Measurements from ENCODE around the gene TUBE1. TPM values are rescaled to one million over a fixed set of nuclear protein-coding genes. Genes with fewer than 3 reads are reported as not detected.

Gene TUBE1
- total and polyA plus RNA-seq, 2 experiments from 2014 or later: 41.5 to 42.7 TPM

GRCh38 chr6:112122756-112123155 is 35.5 kb upstream of the TUBE1 start:
- Histone ChIP-seq H4K20me1 (ENCODE audit: insufficient read depth) (no peaks in the 10 kb centered on the region), H3K9ac (no peak overlapping the region), H3K36me3 (ENCODE audit: low read depth) (peaks cover 99% of the 10 kb centered on the region), H3K9me2 (ENCODE audit: insufficient read depth) (no peaks in the 10 kb centered on the region), H3K79me2 (ENCODE audit: insufficient read depth) (no peaks in the 10 kb centered on the region), H2AFZ (no peak overlapping the region), H3K4me1 (ENCODE audit: insufficient read depth) (peaks cover 6% of the 10 kb centered on the region), H3K4me3 (no peak overlapping the region), H3F3A (ENCODE audit: insufficient read depth) (peaks cover 83% of the 10 kb centered on the region), H3K27ac (no peak overlapping the region), H3K27me3 (replicated peaks; ENCODE audit: insufficient read depth) (no peaks in the 10 kb centered on the region), H3K4me2 (ENCODE audit: unreplicated experiment) (no peak overlapping the region), H3K9me3 (ENCODE audit: low read depth) (no peaks in the 10 kb centered on the region)
- 96 to 97% methylated on average over 2 of the region's 2 CpGs for WGBS, 2 experiments (ENCODE audit: low coverage in 1 of 2, low lambda C conversion rate in 2 of 2, missing lambda C conversion rate in 2 of 2)
- no peak for DNase-seq
- in situ Hi-C loops (cut with MboI): no loop called here
- TF ChIP-seq EZH2 (IDR thresholded peaks at IDR 0.05; ENCODE audit: insufficient read depth, poor library complexity, severe bottlenecking) (no peak), EZH2phosphoT487 (IDR thresholded peaks at IDR 0.05; ENCODE audit: insufficient read depth, low read depth) (no peak)

DNA sequence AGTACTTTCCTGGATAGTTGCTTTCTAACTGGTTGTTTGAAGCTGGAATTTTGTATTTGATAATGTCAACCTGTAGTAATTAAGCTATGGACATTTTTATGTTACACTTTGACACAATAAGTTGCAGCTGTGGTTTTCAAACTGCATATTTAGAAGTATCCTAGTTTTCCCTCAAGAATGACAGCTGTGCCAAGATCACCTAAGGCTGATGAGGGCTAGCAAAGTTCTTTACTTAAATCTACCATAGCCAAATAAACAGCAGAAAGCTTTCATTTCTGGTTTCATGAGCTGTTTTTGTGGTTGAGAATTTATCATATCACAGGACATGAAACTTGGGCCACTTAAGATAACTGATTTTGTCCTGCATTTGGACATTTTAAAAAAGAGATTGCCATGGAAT is 30.8 kb upstream of the TUBE1 start:
- Histone ChIP-seq H3K9ac (no peak overlapping the region), H3K36me3 (ENCODE audit: low read depth) (peaks cover 100% of the 10 kb centered on the region), H3K4me3 (no peak overlapping the region), H3K4me2 (ENCODE audit: unreplicated experiment) (no peak overlapping the region), H3K27me3 (replicated peaks; ENCODE audit: insufficient read depth) (no peaks in the 10 kb centered on the region), H3K9me3 (ENCODE audit: low read depth) (no peaks in the 10 kb centered on the region), H3K9me2 (ENCODE audit: insufficient read depth) (no peaks in the 10 kb centered on the region), H4K20me1 (ENCODE audit: insufficient read depth) (no peaks in the 10 kb centered on the region), H2AFZ (no peak overlapping the region), H3K27ac (peak overlapping the region; percentile 64), H3F3A (ENCODE audit: insufficient read depth) (peaks cover 95% of the 10 kb centered on the region), H3K4me1 (ENCODE audit: insufficient read depth) (peaks cover 14% of the 10 kb centered on the region), H3K79me2 (ENCODE audit: insufficient read depth) (no peaks in the 10 kb centered on the region)
- no peak for DNase-seq
- TF ChIP-seq EZH2phosphoT487 (IDR thresholded peaks at IDR 0.05; ENCODE audit: insufficient read depth, low read depth): no peak
- no peak for TF ChIP-seq EZH2 (IDR thresholded peaks at IDR 0.05; ENCODE audit: insufficient read depth, poor library complexity, severe bottlenecking)
- in situ Hi-C loops (cut with MboI): no loop called here

DNA sequence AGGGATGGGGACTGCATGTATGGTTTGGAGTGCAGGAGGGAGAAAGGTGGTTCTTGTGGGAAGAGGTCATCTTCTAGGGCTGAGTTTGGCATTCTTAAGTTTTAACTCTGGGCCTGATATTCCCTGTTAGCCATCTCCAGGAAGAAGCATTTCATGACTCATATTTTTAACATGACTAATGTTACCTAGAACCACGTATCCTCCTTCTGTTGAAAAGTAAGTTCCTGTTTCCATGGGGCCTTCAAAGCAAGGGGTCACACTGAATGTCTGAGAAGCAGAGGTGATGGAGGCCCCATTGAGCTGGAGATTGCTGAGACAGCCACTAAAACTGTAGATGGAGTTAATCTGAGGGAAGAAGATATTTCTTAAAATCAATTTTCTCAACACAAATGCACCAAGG is 30.3 kb upstream of the TUBE1 start:
- no peaks in the 10 kb centered on the region for H3K27me3 ChIP-seq (replicated peaks; ENCODE audit: insufficient read depth)
- H3K9me2 ChIP-seq (ENCODE audit: insufficient read depth): no peaks in the 10 kb centered on the region
- H3K9me3 ChIP-seq (ENCODE audit: low read depth): no peaks in the 10 kb centered on the region
- no peak overlapping the region for H3K4me2 ChIP-seq (ENCODE audit: unreplicated experiment)
- DNase-seq: peak; percentile 71
- 0% methylated on average over 1 of the region's 1 CpG for WGBS, 2 experiments (ENCODE audit: low coverage in 1 of 2, low lambda C conversion rate in 2 of 2, missing lambda C conversion rate in 2 of 2)
- H3K9ac ChIP-seq: no peak overlapping the region
- no peak overlapping the region for H3K4me3 ChIP-seq
- H2AFZ ChIP-seq: no peak overlapping the region
- no peaks in the 10 kb centered on the region for H3K79me2 ChIP-seq (ENCODE audit: insufficient read depth)
- H3K36me3 ChIP-seq (ENCODE audit: low read depth): peaks cover 100% of the 10 kb centered on the region
- no peaks in the 10 kb centered on the region for H4K20me1 ChIP-seq (ENCODE audit: insufficient read depth)
- peak overlapping the region; percentile 64 for H3K27ac ChIP-seq
- peaks cover 95% of the 10 kb centered on the region for H3F3A ChIP-seq (ENCODE audit: insufficient read depth)
- in situ Hi-C loops (cut with MboI): no loop called here
- peaks cover 14% of the 10 kb centered on the region for H3K4me1 ChIP-seq (ENCODE audit: insufficient read depth)
- TF ChIP-seq EZH2phosphoT487 (IDR thresholded peaks at IDR 0.05; ENCODE audit: insufficient read depth, low read depth): no peak
- no peak for TF ChIP-seq EZH2 (IDR thresholded peaks at IDR 0.05; ENCODE audit: insufficient read depth, poor library complexity, severe bottlenecking)

- Histone ChIP-seq H3K4me2 (ENCODE audit: unreplicated experiment) (no peak overlapping the region), H3K9ac (no peak overlapping the region), H3K27me3 (replicated peaks; ENCODE audit: insufficient read depth) (no peaks in the 10 kb centered on the region), H3K4me3 (no peak overlapping the region), H3K36me3 (ENCODE audit: low read depth) (peaks cover 100% of the 10 kb centered on the region), H3K4me1 (ENCODE audit: insufficient read depth) (peaks cover 14% of the 10 kb centered on the region), H3K9me3 (ENCODE audit: low read depth) (no peaks in the 10 kb centered on the region), H3K27ac (no peak overlapping the region; the same call in 1 of the 2 replicates), H3K9me2 (ENCODE audit: insufficient read depth) (no peaks in the 10 kb centered on the region), H2AFZ (no peak overlapping the region), H4K20me1 (ENCODE audit: insufficient read depth) (no peaks in the 10 kb centered on the region), H3K79me2 (ENCODE audit: insufficient read depth) (no peaks in the 10 kb centered on the region), H3F3A (ENCODE audit: insufficient read depth) (peaks cover 93% of the 10 kb centered on the region)
- in situ Hi-C loops (cut with MboI): no loop called here
- TF ChIP-seq EZH2 (IDR thresholded peaks at IDR 0.05; ENCODE audit: insufficient read depth, poor library complexity, severe bottlenecking): no peak
- TF ChIP-seq EZH2phosphoT487 (IDR thresholded peaks at IDR 0.05; ENCODE audit: insufficient read depth, low read depth): no peak
- DNase-seq: no peak
- 95 to 97% methylated on average over 1 of the region's 1 CpG for WGBS, 2 experiments (ENCODE audit: low coverage in 1 of 2, low lambda C conversion rate in 2 of 2, missing lambda C conversion rate in 2 of 2)
These were observed 28.9 kb upstream of the TUBE1 start for GRCh38 chr6:112116221-112116620.
